HFFc6 (cell line): Measurements from ENCODE around the gene C1orf94. TPM values are rescaled to one million over a fixed set of nuclear protein-coding genes. Genes with fewer than 3 reads are reported as not detected.

Source experiments
- DNase-seq: peaks from one replicate; pipeline ENCODE4 v3.0.0-alpha.2; 2018
- H3K27ac Mint-ChIP-seq: 2 replicates; pipeline ENCODE4 v1.8.0; 2020; ENCODE audit warnings: mild to moderate bottlenecking, mixed read lengths
- H3K27me3 Mint-ChIP-seq: 2 replicates; pipeline ENCODE4 v1.8.0; 2021; ENCODE audit warnings: mild to moderate bottlenecking, moderate library complexity, mixed read lengths; ENCODE audit not compliant: insufficient read depth
- H3K36me3 Mint-ChIP-seq: 2 replicates; pipeline ENCODE4 v1.8.0; 2021; ENCODE audit warnings: low read depth, mixed read lengths
- H3K4me1 Mint-ChIP-seq: 2 replicates; pipeline ENCODE4 v1.8.0; 2020; ENCODE audit warnings: low read depth, mixed read lengths
- H3K4me3 Mint-ChIP-seq: 2 replicates; pipeline ENCODE4 v1.8.0; 2020; ENCODE audit warnings: mild to moderate bottlenecking, moderate library complexity, mixed read lengths
- H3K9me3 Mint-ChIP-seq: 2 replicates; pipeline ENCODE4 v1.8.0; 2020; ENCODE audit warnings: mild to moderate bottlenecking, mixed read lengths
- total RNA-seq, 6 experiments: library from RNA; stranded (reverse); fragmentation: NEBNext Ultra II Directional; extraction: Animal tissue kit (Norgen Biotek cat#: 25700); gene quantifications; 2 replicates in 1 of 6; 3 replicates in 5 of 6; pipeline ENCODE4 v1.2.3, GENCODE V29; 2021
- TF ChIP-seq, protein P1 (sequence below): fragments of 200-600 bp; sonication (generic); IDR thresholded peaks from 2 replicates; pipeline ENCODE4 v1.5.0; 2021; ENCODE audit warnings: antibody characterized with exemption, mild to moderate bottlenecking

Gene C1orf94
- total RNA-seq, 6 experiments from 2014 or later: not detected

DNA sequence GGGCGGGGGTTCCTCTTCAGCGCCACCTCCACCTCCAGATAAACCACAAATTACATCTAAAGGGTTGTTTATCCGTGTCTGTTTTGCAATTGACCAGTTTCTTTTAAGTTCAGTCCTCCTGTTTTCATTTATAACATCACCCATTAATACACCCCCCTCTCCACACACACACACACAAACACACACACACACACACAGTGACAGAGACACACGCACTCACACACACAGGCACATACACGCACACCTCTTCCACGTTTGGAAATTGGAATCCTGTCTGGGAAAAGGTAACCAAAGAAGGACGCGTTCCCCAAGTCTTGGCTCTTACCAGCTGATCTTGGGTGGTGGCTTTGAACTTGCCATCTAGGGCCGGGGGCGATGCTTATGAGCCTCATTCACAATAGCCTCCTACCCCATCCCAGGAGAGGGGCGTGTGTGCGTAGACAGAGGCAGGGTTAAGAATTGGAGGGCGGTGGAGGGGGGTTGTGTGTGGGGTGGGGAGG is 11.2 kb upstream of the C1orf94 start:
- H3K36me3 Mint-ChIP-seq: no peaks in the 10 kb centered on the region
- DNase-seq: no peak

DNA sequence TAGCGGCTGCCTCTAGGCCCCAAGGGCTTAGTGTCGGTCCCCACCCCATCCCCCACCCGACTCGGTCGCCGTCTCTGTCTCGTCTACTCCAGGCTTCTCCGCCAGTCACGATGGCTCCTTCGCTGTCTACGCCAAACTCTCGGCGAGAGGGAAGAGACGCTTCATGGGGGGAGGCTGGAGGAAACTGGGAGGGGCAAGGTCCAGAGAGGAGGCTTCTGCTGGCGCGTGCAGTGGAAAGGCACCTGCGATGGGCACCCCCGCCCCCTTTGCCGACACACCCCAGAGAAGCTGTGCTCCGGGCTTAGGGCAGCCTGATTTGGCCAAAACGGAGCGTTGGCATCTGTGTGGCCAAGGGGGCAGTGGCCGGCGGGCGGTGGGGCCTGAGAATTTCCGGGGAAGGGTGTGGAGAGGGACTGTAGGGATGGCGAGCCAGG is 10.5 kb upstream of the C1orf94 start:
- peaks cover 10% of the 10 kb centered on the region for H3K27me3 Mint-ChIP-seq
- no peaks in the 10 kb centered on the region for H3K9me3 Mint-ChIP-seq
- H3K27ac Mint-ChIP-seq: no peak overlapping the region
- TF ChIP-seq, protein P1, sequence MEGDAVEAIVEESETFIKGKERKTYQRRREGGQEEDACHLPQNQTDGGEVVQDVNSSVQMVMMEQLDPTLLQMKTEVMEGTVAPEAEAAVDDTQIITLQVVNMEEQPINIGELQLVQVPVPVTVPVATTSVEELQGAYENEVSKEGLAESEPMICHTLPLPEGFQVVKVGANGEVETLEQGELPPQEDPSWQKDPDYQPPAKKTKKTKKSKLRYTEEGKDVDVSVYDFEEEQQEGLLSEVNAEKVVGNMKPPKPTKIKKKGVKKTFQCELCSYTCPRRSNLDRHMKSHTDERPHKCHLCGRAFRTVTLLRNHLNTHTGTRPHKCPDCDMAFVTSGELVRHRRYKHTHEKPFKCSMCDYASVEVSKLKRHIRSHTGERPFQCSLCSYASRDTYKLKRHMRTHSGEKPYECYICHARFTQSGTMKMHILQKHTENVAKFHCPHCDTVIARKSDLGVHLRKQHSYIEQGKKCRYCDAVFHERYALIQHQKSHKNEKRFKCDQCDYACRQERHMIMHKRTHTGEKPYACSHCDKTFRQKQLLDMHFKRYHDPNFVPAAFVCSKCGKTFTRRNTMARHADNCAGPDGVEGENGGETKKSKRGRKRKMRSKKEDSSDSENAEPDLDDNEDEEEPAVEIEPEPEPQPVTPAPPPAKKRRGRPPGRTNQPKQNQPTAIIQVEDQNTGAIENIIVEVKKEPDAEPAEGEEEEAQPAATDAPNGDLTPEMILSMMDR: no peak
- H3K4me1 Mint-ChIP-seq: peaks cover 12% of the 10 kb centered on the region
- DNase-seq: no peak
- no peaks in the 10 kb centered on the region for H3K36me3 Mint-ChIP-seq
- H3K4me3 Mint-ChIP-seq: no peak overlapping the region

More for the DNA sequence above, 11.2 kb upstream of the C1orf94 start:
- TF ChIP-seq, protein P1: no peak
- peaks cover 12% of the 10 kb centered on the region for H3K4me1 Mint-ChIP-seq
- H3K4me3 Mint-ChIP-seq: peak overlapping the region; percentile 78
- H3K27me3 Mint-ChIP-seq: peaks cover 10% of the 10 kb centered on the region
- H3K9me3 Mint-ChIP-seq: no peaks in the 10 kb centered on the region
- H3K27ac Mint-ChIP-seq: no peak overlapping the region

DNA sequence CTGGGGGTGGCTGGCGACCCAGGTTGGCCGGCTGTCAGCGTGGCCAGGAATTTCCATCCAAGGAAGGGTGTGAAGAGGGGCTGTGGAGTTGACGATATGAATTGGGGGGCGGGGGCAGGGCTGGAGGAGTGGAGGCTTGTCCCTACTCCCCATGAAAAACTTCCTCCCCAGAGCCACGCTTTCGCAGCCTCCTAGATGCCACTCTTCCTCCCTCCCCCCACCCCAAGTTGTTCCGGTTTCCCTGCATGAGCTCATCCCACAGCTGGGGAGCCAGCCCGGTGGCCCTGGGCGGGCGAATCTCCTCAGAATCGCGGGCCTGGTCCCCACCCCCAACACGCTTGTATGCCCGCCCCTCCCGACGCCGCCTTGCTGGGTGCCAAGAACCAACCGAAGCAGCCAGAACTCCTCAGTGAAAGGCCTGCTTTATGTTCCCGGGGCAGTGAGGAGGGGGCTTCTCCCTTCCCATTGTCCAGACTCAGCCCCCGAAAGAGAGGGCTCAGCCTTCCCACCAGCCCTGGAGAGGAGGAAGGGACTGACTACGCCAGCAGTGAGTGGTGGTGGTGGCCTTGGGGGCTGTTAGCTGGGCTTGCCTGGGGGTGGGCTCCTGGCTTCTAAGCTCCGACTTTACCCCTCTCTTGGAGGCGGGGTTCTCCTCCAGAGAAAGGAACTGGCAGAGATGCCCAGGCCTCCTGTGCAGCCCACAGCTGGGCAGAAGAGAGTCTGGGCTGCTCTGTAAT is 9.9 kb upstream of the C1orf94 start:
- no peak overlapping the region for H3K27ac Mint-ChIP-seq
- peaks cover 10% of the 10 kb centered on the region for H3K27me3 Mint-ChIP-seq
- H3K4me3 Mint-ChIP-seq: no peak overlapping the region
- DNase-seq: no peak
- H3K36me3 Mint-ChIP-seq: no peaks in the 10 kb centered on the region
- peaks cover 12% of the 10 kb centered on the region for H3K4me1 Mint-ChIP-seq
- TF ChIP-seq, protein P1: no peak
- H3K9me3 Mint-ChIP-seq: no peaks in the 10 kb centered on the region

DNA sequence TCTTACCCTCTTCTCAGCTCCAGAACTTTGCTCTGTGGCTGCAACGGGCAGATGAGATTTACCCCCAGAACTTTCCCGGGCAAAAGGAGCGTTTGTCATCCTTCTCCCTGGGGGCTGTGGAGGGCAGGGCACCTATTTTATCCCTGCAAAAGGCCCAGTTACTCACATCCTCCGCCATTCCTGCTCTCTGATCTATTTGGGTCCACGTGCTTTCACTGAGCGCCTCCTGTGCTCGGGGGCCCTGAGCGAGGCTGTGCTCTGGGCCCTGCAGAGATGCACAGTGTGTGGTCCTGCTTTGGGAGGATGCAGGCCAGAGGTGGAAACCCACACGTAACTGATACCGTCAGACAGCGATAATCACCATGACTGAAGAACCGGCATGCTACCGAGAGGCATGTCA is 9.3 kb upstream of the C1orf94 start:
- Mint-ChIP-seq H3K27ac (no peak overlapping the region), H3K27me3 (peaks cover 10% of the 10 kb centered on the region), H3K36me3 (no peaks in the 10 kb centered on the region), H3K4me1 (peaks cover 12% of the 10 kb centered on the region), H3K9me3 (no peaks in the 10 kb centered on the region), H3K4me3 (no peak overlapping the region)
- TF ChIP-seq, protein P1: no peak
- DNase-seq: no peak

DNA sequence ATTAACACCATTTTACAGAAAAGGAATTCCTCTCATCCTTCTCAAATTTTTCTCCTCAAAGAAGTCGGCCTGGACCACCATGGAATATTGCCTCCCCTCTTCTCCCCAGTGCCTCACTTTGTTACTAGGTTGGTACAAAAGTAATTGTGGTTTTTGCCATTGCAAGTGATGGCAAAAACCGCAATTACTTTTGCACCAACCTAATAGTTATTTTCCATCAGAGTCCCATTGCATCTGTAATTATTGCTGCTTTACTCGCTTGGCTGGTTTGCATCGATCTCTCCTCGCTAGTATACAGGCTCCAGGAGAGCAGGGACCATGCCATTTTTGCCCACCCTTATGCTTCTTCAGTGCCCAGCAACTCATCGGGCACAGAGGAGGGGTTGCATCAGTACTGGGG is 963 bp upstream of the C1orf94 start:
- Mint-ChIP-seq H3K4me3 (no peak overlapping the region), H3K4me1 (no peaks in the 10 kb centered on the region), H3K9me3 (0 out of 2 replicates have a peak, but pooled peaks cover 8% of the 10 kb centered on the region), H3K27ac (no peak overlapping the region), H3K27me3 (peaks cover 7% of the 10 kb centered on the region), H3K36me3 (no peaks in the 10 kb centered on the region; the same call in 1 of the 2 replicates)
- no peak for DNase-seq
- TF ChIP-seq, protein P1: no peak
